UCSD-AML1 (cell line): ENCODE data around the gene LRRC43.

ENCODE experiments used
- DNase-seq: peaks from one replicate; lab custom pipeline; 2025; ENCODE audit not compliant: unreplicated experiment; lab: John Stamatoyannopoulos, UW

The LRRC43 gene

GRCh38 chr12:122215771-122216170 is 32.8 kb downstream of the LRRC43 start:
- DNase-seq = no peak

- DNase-seq = no peak
These were observed 33.5 kb downstream of the LRRC43 start for GRCh38 chr12:122216445-122216844.

- peak; percentile 100 for DNase-seq
These were observed 42.9 kb downstream of the LRRC43 start, which contains the start of gene DIABLO for GRCh38 chr12:122225683-122226365. DIABLO (minus strand) TSS chr12:122226052; CDS start chr12:122226014, 38 bp downstream.

GRCh38 chr12:122226366-122227125 is 43.6 kb downstream of the LRRC43 start:
- DNase-seq = no peak

GRCh38 chr12:122227341-122227740 is 44.4 kb downstream of the LRRC43 start:
- no peak for DNase-seq

GRCh38 chr12:122228092-122228491 is 45.2 kb downstream of the LRRC43 start:
- no peak for DNase-seq

GRCh38 chr12:122230798-122231197 is 47.9 kb downstream of the LRRC43 start:
- DNase-seq = no peak

- no peak for DNase-seq
These were observed 49.8 kb downstream of the LRRC43 start for GRCh38 chr12:122232691-122233090.

GRCh38 chr12:122235741-122236140 is 52.8 kb downstream of the LRRC43 start:
- DNase-seq = no peak

GRCh38 chr12:122238861-122239260 is 55.9 kb downstream of the LRRC43 start:
- no peak for DNase-seq

GRCh38 chr12:122243965-122244364 is 61.0 kb downstream of the LRRC43 start:
- DNase-seq = no peak

- no peak for DNase-seq
These were observed 61.8 kb downstream of the LRRC43 start for GRCh38 chr12:122244565-122245371.

- no peak for DNase-seq
These were observed 62.6 kb downstream of the LRRC43 start for GRCh38 chr12:122245553-122245952.

- DNase-seq = no peak
These were observed 67.1 kb downstream of the LRRC43 start for GRCh38 chr12:122250047-122250446.

GRCh38 chr12:122250536-122250935 is 67.6 kb downstream of the LRRC43 start:
- DNase-seq = no peak
